ENCODE results near the gene FTO.
"Not testable (repeated sequence)": the region's sequence is repeated elsewhere in the genome, so short reads cannot be mapped to it uniquely, and the experiment has no call there.

- TF ChIP-seq, protein P1, sequence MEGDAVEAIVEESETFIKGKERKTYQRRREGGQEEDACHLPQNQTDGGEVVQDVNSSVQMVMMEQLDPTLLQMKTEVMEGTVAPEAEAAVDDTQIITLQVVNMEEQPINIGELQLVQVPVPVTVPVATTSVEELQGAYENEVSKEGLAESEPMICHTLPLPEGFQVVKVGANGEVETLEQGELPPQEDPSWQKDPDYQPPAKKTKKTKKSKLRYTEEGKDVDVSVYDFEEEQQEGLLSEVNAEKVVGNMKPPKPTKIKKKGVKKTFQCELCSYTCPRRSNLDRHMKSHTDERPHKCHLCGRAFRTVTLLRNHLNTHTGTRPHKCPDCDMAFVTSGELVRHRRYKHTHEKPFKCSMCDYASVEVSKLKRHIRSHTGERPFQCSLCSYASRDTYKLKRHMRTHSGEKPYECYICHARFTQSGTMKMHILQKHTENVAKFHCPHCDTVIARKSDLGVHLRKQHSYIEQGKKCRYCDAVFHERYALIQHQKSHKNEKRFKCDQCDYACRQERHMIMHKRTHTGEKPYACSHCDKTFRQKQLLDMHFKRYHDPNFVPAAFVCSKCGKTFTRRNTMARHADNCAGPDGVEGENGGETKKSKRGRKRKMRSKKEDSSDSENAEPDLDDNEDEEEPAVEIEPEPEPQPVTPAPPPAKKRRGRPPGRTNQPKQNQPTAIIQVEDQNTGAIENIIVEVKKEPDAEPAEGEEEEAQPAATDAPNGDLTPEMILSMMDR (IDR thresholded peaks at IDR 0.05 in 4 of 5, conservative IDR thresholded peaks at IDR 0.05 in 1 of 5), result not testable (repeated sequence)
- TF ChIP-seq POLR2A (IDR thresholded peaks at IDR 0.05), result not testable (repeated sequence)
Observed at GRCh38 chr16:53685334-53685733, 18.6 kb upstream of the FTO start.

Measured in gastrocnemius medialis (tissue), 4 donors.